ENCODE data around the gene FUBP3.

DNA sequence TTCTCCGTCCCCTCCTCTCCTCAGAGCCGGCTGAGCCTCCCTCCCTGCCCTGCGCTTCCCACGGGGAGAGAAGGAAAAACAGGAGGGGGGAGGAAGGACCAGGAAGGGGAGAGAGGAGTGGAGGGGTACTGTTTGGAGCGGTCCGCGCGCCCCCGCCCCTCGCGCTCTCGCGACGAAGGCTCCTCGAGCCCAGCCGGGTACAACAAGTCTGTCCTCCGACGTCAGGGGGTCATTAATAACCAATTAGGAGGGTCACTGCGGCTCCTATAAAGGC, 84.5 kb downstream of the FUBP3 start:
- TF ChIP-seq CTCF (IDR thresholded peaks at IDR 0.05; ENCODE audit: insufficient read depth, low read length, poor library complexity, severe bottlenecking) (no peak), EZH2phosphoT487 (conservative IDR thresholded peaks at IDR 0.05; ENCODE audit: low read length) (no peak)

All from SU-DHL-6 (cell line).